Measurements from ENCODE around the gene POFUT1. TPM values are rescaled to one million over a fixed set of nuclear protein-coding genes. Genes with fewer than 3 reads are reported as not detected.

The POFUT1 gene
- total and polyA plus RNA-seq, 2 donors (not counting 3 experiments of a cell fraction or from before 2014, with no cell fraction given): 29.0 to 51.4 TPM

DNA sequence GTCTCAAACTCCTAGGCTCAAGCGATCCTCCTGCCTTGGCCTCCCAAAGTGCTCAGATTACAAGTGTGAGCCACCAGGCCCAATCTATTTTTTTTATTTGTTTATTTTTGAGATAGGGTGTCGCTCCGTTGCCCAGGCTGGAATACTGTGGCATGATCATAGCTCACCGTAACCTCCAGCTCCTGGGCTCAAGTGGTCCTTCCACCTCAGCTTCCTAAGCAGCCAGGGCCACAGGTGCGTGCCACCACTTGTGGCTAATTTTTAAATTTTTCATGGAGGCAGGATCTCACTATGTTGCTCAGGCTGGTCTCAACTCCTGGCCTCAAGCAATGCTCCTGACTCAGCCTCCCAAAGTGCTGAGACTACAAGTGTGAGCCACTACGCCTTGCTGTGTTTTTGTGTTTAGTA lies 79.6 kb downstream of the POFUT1 start:
- Histone ChIP-seq H3K9me3 (replicated peaks; ENCODE audit: control insufficient read depth, insufficient read depth, low read length) (no peaks in the 10 kb centered on the region), H4K20me1 (replicated peaks; ENCODE audit: control insufficient read depth, extremely low read depth, insufficient read depth, low read length) (peaks cover 3% of the 10 kb centered on the region), H3K27ac (ENCODE audit: insufficient read depth, low read depth, low read length) (no peak overlapping the region), H3K9me1 (replicated peaks; ENCODE audit: control insufficient read depth, extremely low read depth, insufficient read depth, low read length) (no peaks in the 10 kb centered on the region), H3K4me1 (ENCODE audit: control insufficient read depth, extremely low read depth, insufficient read depth, low read length) (no peaks in the 10 kb centered on the region), H2AFZ (ENCODE audit: low read depth, low read length) (no peak overlapping the region), H3K4me3 (replicated peaks in 1 of 3; ENCODE audit: insufficient read depth in 1 of 3, low read depth in 1 of 3, low read length in 3 of 3) (no peak overlapping the region), H3K79me2 (ENCODE audit: control insufficient read depth, insufficient read depth, low read length) (peaks cover 11% of the 10 kb centered on the region), H3K4me2 (ENCODE audit: insufficient read depth, low read length) (no peak overlapping the region), H3K36me3 (ENCODE audit: control insufficient read depth in 2 of 2, extremely low read depth in 1 of 2, insufficient read depth in 2 of 2, low read length in 2 of 2) (no peaks in the 10 kb centered on the region), H3K27me3 (ENCODE audit: control insufficient read depth in 2 of 2, insufficient read depth in 2 of 2, low read length in 2 of 2) (no peaks in the 10 kb centered on the region), H3K9ac (replicated peaks; ENCODE audit: extremely low read depth, insufficient read depth, low read length) (no peak overlapping the region)
- FAIRE-seq (no peak), DNase-seq (ENCODE audit: low read depth, low spot score) (no peak)
- ChIA-PET CTCF (no interaction called here), POLR2A (no interaction called here)
- TF ChIP-seq, protein P1, sequence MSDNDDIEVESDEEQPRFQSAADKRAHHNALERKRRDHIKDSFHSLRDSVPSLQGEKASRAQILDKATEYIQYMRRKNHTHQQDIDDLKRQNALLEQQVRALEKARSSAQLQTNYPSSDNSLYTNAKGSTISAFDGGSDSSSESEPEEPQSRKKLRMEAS (IDR thresholded peaks at IDR 0.05; ENCODE audit: insufficient read depth, insufficient read length): no peak
- TF ChIP-seq, protein P2, sequence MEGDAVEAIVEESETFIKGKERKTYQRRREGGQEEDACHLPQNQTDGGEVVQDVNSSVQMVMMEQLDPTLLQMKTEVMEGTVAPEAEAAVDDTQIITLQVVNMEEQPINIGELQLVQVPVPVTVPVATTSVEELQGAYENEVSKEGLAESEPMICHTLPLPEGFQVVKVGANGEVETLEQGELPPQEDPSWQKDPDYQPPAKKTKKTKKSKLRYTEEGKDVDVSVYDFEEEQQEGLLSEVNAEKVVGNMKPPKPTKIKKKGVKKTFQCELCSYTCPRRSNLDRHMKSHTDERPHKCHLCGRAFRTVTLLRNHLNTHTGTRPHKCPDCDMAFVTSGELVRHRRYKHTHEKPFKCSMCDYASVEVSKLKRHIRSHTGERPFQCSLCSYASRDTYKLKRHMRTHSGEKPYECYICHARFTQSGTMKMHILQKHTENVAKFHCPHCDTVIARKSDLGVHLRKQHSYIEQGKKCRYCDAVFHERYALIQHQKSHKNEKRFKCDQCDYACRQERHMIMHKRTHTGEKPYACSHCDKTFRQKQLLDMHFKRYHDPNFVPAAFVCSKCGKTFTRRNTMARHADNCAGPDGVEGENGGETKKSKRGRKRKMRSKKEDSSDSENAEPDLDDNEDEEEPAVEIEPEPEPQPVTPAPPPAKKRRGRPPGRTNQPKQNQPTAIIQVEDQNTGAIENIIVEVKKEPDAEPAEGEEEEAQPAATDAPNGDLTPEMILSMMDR (IDR thresholded peaks at IDR 0.05; ENCODE audit: extremely low read depth in 1 of 2, insufficient read depth in 1 of 2, low read depth in 1 of 2, low read length in 2 of 2): no peak
- TF ChIP-seq POLR2AphosphoS5 (IDR thresholded peaks at IDR 0.05; ENCODE audit: insufficient read depth, low read depth, low read length): no peak
- no peak for TF ChIP-seq GATA2 (IDR thresholded peaks at IDR 0.05; ENCODE audit: insufficient read depth, insufficient read length, low read depth, low read length)
- TF ChIP-seq POLR2A (IDR thresholded peaks at IDR 0.05; ENCODE audit: low read depth, low read length): no peak
- TF ChIP-seq MYC (IDR thresholded peaks at IDR 0.05; ENCODE audit: low read depth, low read length): no peak
- no peak for TF ChIP-seq JUN (IDR thresholded peaks at IDR 0.05; ENCODE audit: borderline replicate concordance, insufficient read depth, insufficient read length, low read depth)
- no peak for TF ChIP-seq FOS (IDR thresholded peaks at IDR 0.05; ENCODE audit: borderline replicate concordance, insufficient read depth, low read length)
- TF ChIP-seq EZH2 (IDR thresholded peaks at IDR 0.05; ENCODE audit: borderline replicate concordance, low read depth, low read length, severe bottlenecking): no peak
- dilution Hi-C loops (cut with MboI; ENCODE audit: extremely low pct_ligation_motif_present, low sequenced_read_pairs) (no loop called here), intact Hi-C loops (cut with micrococcal nuclease) (no loop called here)
- BruUV-seq (replicated peaks): no TSS peak

MicroRNAs encoded within 50 kb of the gene (microRNA counts, 767-probe panel; counts per million panel counts)
- microRNA hsa-miR-1825: 723 counts per million, percentile 96 among the panel's probes with 10 or more counts

Other genes starting within 250 kb of the POFUT1 start
- 0.04 TPM in 1 of 2 replicates, not detected in the other for gene XKR7, start 239.7 kb upstream of the POFUT1 start, total RNA-seq
- gene XKR7, start 239.7 kb upstream of the POFUT1 start, polyA plus RNA-seq: not detected in 2 replicates
- 12.4 and 13.4 TPM in 2 replicates for gene CCM2L, start 197.4 kb upstream of the POFUT1 start, total RNA-seq
- gene CCM2L, start 197.4 kb upstream of the POFUT1 start, polyA plus RNA-seq: 10.8 and 15.1 TPM in 2 replicates
- gene HCK, start 155.6 kb upstream of the POFUT1 start, total RNA-seq: not detected in 2 replicates
- gene HCK, start 155.6 kb upstream of the POFUT1 start, polyA plus RNA-seq: not detected in 2 replicates
- gene TM9SF4, start 98.2 kb upstream of the POFUT1 start, total RNA-seq: 46.4 and 48.2 TPM in 2 replicates
- gene TM9SF4, start 98.2 kb upstream of the POFUT1 start, polyA plus RNA-seq: 61.9 and 67.3 TPM in 2 replicates
- 14.6 and 15.2 TPM in 2 replicates for gene PLAGL2, start 137 bp upstream of the POFUT1 start, total RNA-seq
- 7.0 and 8.2 TPM in 2 replicates for gene PLAGL2, start 137 bp upstream of the POFUT1 start, polyA plus RNA-seq
- 25.1 and 26.3 TPM in 2 replicates for gene KIF3B, start 69.8 kb downstream of the POFUT1 start, total RNA-seq
- gene KIF3B, start 69.8 kb downstream of the POFUT1 start, polyA plus RNA-seq: 11.2 and 14.5 TPM in 2 replicates
- 98.9 and 101 TPM in 2 replicates for gene ASXL1, start 150.5 kb downstream of the POFUT1 start, total RNA-seq
- gene ASXL1, start 150.5 kb downstream of the POFUT1 start, polyA plus RNA-seq: 37.3 and 45.4 TPM in 2 replicates